ENCODE measurements around the gene LSMEM2.
A peak's percentile ranks its signal among the peaks of the same experiment; 100 is the strongest.
"Not testable (repeated sequence)": the region's sequence is repeated elsewhere in the genome, so short reads cannot be mapped to it uniquely, and the experiment has no call there.

LSMEM2 gene

GRCh38 chr3:50266017-50266416, 12.9 kb upstream of the LSMEM2 start:
- DNase-seq, result no peak

- DNase-seq, result no peak
These were observed 12.1 kb upstream of the LSMEM2 start for GRCh38 chr3:50266836-50267235.

- no peak for DNase-seq
These were observed 11.5 kb upstream of the LSMEM2 start for GRCh38 chr3:50267280-50267913.

- no peak for DNase-seq
These were observed 10.6 kb upstream of the LSMEM2 start for GRCh38 chr3:50268276-50268675.

GRCh38 chr3:50268703-50269451, 10.0 kb upstream of the LSMEM2 start, which contains the start of gene SEMA3B:
Gene SEMA3B (plus strand): TSS chr3:50269147. CDS start chr3:50269241, 94 bp downstream.
- DNase-seq, result no peak

GRCh38 chr3:50269460-50269859, 9.4 kb upstream of the LSMEM2 start:
- DNase-seq, result no peak

- no peak for DNase-seq
These were observed 8.9 kb upstream of the LSMEM2 start for GRCh38 chr3:50269977-50270413.

GRCh38 chr3:50270422-50271224, 8.3 kb upstream of the LSMEM2 start:
- no peak for DNase-seq

GRCh38 chr3:50271314-50271936, 7.5 kb upstream of the LSMEM2 start:
- DNase-seq, result no peak

GRCh38 chr3:50272538-50272910, 6.4 kb upstream of the LSMEM2 start:
- not testable (repeated sequence) for DNase-seq

GRCh38 chr3:50272911-50273688, 5.8 kb upstream of the LSMEM2 start:
- DNase-seq, result peak; percentile 66

- no peak for DNase-seq
These were observed 5.2 kb upstream of the LSMEM2 start for GRCh38 chr3:50273689-50274065.

- peak; percentile 31 for DNase-seq
These were observed 4.3 kb upstream of the LSMEM2 start for GRCh38 chr3:50274371-50275104.

- DNase-seq, result no peak
These were observed 3.5 kb upstream of the LSMEM2 start for GRCh38 chr3:50275141-50275995.

GRCh38 chr3:50275996-50276761, 2.7 kb upstream of the LSMEM2 start:
- no peak for DNase-seq

- no peak for DNase-seq
These were observed 2.2 kb upstream of the LSMEM2 start for GRCh38 chr3:50276762-50277101.

- DNase-seq, result no peak
These were observed 586 bp upstream of the LSMEM2 start for GRCh38 chr3:50278123-50278879.

- DNase-seq, result no peak
These were observed 549 bp downstream of the LSMEM2 start for GRCh38 chr3:50279255-50280016.
